ENCODE data around the gene EXOC3L4. TPM values are rescaled to one million over a fixed set of nuclear protein-coding genes. Genes with fewer than 3 reads are reported as not detected.

The EXOC3L4 gene
- polyA plus RNA-seq, 2 of the 4 experiments (the other 2 are of a cell fraction): 1.5 to 4.3 TPM

DNA sequence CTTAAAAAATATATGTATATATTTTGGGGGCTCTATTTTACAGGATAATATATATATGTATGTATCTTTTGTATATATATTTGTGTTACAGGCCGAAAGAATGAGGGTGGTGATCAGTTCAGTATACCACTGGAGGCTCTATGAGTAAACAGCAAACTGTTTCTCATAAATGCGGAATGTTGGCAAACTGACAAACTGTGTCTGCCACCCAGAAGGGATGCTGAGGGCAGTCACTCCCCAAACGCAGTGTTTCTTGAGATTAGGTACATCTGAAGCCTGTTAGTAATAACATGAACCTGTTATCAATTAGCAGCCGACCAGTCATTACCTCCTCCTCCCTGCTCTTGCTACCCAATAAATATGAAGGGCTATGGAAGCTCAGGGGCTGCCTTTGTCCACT lies 49.6 kb downstream of the EXOC3L4 start:
- 2% methylated on average over 4 of the region's 4 CpGs for WGBS (ENCODE audit: missing lambda C conversion rate)
- FAIRE-seq: peak; percentile 54
- peaks cover 45% of the 10 kb centered on the region for H3K4me1 ChIP-seq
- H3K27ac ChIP-seq: peak overlapping the region; percentile 77 to 81
- no peak overlapping the region for H3K4me3 ChIP-seq
- H3K4me2 ChIP-seq: peak overlapping the region; percentile 77
- peak in 1 of 2 experiments; percentile 3; a peak in 1 of 6 replicates for ATAC-seq
- ChIA-PET POLR2A (no interaction called here), CTCF (interaction anchor here (0.8 to 24.1 kb wide), 5 partner anchors 9 to 148 kb away, joined by 4 to 544 read pairs (median 62); partner anchors contain the start of gene TNFAIP2)
- H3K9me3 ChIP-seq: no peaks in the 10 kb centered on the region
- peak in 1 of 2 experiments; percentile 76 for DNase-seq (ENCODE audit: low read depth in 1 of 2, low spot score in 1 of 2)
- TF ChIP-seq JUN (IDR thresholded peaks at IDR 0.05): no peak
- TF ChIP-seq, protein P1, sequence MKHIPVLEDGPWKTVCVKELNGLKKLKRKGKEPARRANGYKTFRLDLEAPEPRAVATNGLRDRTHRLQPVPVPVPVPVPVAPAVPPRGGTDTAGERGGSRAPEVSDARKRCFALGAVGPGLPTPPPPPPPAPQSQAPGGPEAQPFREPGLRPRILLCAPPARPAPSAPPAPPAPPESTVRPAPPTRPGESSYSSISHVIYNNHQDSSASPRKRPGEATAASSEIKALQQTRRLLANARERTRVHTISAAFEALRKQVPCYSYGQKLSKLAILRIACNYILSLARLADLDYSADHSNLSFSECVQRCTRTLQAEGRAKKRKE (CRISPR knock-in tag; IDR thresholded peaks at IDR 0.05; ENCODE audit: low read depth): no peak
- 0 out of 5 replicates have a peak, but pooled peaks of 1 of the 2 experiments have one; percentile 10 for TF ChIP-seq RAD21 (conservative IDR thresholded peaks at IDR 0.05 in 1 of 2, IDR thresholded peaks at IDR 0.05 in 1 of 2)
- TF ChIP-seq, protein P2, sequence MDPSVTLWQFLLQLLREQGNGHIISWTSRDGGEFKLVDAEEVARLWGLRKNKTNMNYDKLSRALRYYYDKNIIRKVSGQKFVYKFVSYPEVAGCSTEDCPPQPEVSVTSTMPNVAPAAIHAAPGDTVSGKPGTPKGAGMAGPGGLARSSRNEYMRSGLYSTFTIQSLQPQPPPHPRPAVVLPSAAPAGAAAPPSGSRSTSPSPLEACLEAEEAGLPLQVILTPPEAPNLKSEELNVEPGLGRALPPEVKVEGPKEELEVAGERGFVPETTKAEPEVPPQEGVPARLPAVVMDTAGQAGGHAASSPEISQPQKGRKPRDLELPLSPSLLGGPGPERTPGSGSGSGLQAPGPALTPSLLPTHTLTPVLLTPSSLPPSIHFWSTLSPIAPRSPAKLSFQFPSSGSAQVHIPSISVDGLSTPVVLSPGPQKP (IDR thresholded peaks at IDR 0.05; ENCODE audit: low read depth, low read length): no peak
- TF ChIP-seq PHF8 (IDR thresholded peaks at IDR 0.05; ENCODE audit: borderline replicate concordance, low read depth): no peak
- TF ChIP-seq GATA3 (IDR thresholded peaks at IDR 0.05; ENCODE audit: borderline replicate concordance): 0 out of 2 replicates have a peak, but pooled peaks have one; percentile 39
- 0 out of 3 replicates have a peak, but pooled peaks have one; percentile 2 for TF ChIP-seq SMC3 (IDR thresholded peaks at IDR 0.05)

DNA sequence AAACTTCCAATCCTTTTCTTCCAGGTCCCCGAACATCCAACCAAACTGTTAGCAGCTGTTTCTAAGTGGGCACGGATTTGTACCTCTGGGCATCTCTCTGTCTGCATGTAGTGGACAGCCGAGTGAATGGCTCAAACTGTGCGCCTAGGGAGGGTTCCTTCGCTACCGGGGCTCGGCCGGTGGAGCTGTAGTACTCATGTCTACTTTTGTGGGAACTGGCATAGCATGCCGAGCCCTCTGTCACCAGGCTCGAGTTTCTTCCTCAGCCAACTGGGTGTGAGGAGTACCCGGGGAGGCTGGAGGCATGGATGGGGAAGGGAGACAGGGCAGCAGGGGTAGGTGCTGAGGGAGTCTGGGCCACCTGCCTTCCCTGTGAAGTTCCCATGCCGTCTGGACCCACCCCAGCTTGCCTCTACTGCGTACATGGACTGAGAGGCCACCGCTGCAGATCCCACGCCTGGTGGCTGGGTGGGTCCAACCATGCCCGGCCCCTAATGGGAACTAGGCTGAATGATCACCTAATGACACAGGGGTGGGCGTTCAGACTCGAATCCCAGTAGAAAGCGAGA lies 51.7 kb downstream of the EXOC3L4 start:
- ChIA-PET POLR2A (no interaction called here), CTCF (interaction anchor here (1.2 to 24.1 kb wide), 5 partner anchors 11 to 146 kb away, joined by 3 to 544 read pairs (median 18); partner anchors contain the start of gene TNFAIP2)
- Histone ChIP-seq H3K4me1 (peaks cover 41% of the 10 kb centered on the region), H3K27ac (peak overlapping the region; percentile 1 to 58; a peak in 4 of 6 replicates), H3K9me3 (no peaks in the 10 kb centered on the region), H3K4me2 (no peak overlapping the region), H3K4me3 (no peak overlapping the region)
- ATAC-seq: peak in 1 of 2 experiments; percentile 5; a peak in 1 of 6 replicates
- no peak for FAIRE-seq
- DNase-seq (ENCODE audit: low read depth in 1 of 2, low spot score in 1 of 2): no peak
- WGBS (ENCODE audit: missing lambda C conversion rate): 84% methylated on average over 18 of the region's 19 CpGs
- TF ChIP-seq RCOR1 (IDR thresholded peaks at IDR 0.05; ENCODE audit: low read depth, low read length) (no peak), RAD21 (conservative IDR thresholded peaks at IDR 0.05 in 1 of 2, IDR thresholded peaks at IDR 0.05 in 1 of 2) (no peak), HOXB13 (CRISPR knock-in tag; IDR thresholded peaks at IDR 0.05; ENCODE audit: low read depth) (no peak), HEYL (CRISPR knock-in tag; IDR thresholded peaks at IDR 0.05) (no peak), HOXA7 (CRISPR knock-in tag; IDR thresholded peaks at IDR 0.05) (no peak), TFCP2L1 (CRISPR knock-in tag; IDR thresholded peaks at IDR 0.05) (no peak), ZNF302 (CRISPR knock-in tag; IDR thresholded peaks at IDR 0.05) (no peak), ESRRA (IDR thresholded peaks at IDR 0.05; ENCODE audit: borderline replicate concordance, low read length) (no peak), FOXS1 (CRISPR knock-in tag; IDR thresholded peaks at IDR 0.05) (no peak), KDM5A (IDR thresholded peaks at IDR 0.05) (no peak), RFX5 (IDR thresholded peaks at IDR 0.05) (no peak), POLR2AphosphoS2 (conservative IDR thresholded peaks at IDR 0.05; ENCODE audit: low read length) (no peak), EHMT2 (IDR thresholded peaks at IDR 0.05; ENCODE audit: low read depth) (no peak), CHD2 (IDR thresholded peaks at IDR 0.05; ENCODE audit: low read length, partially characterized antibody) (no peak), HOXB5 (CRISPR knock-in tag; IDR thresholded peaks at IDR 0.05) (no peak), SREBF2 (IDR thresholded peaks at IDR 0.05) (no peak), ZSCAN20 (CRISPR knock-in tag; IDR thresholded peaks at IDR 0.05) (no peak)
- TF ChIP-seq, protein P3, sequence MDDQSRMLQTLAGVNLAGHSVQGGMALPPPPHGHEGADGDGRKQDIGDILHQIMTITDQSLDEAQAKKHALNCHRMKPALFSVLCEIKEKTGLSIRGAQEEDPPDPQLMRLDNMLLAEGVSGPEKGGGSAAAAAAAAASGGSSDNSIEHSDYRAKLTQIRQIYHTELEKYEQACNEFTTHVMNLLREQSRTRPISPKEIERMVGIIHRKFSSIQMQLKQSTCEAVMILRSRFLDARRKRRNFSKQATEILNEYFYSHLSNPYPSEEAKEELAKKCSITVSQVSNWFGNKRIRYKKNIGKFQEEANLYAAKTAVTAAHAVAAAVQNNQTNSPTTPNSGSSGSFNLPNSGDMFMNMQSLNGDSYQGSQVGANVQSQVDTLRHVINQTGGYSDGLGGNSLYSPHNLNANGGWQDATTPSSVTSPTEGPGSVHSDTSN (IDR thresholded peaks at IDR 0.05): no peak
- TF ChIP-seq, protein P4, sequence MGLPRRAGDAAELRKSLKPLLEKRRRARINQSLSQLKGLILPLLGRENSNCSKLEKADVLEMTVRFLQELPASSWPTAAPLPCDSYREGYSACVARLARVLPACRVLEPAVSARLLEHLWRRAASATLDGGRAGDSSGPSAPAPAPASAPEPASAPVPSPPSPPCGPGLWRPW (IDR thresholded peaks at IDR 0.05): no peak
- TF ChIP-seq, protein P5, sequence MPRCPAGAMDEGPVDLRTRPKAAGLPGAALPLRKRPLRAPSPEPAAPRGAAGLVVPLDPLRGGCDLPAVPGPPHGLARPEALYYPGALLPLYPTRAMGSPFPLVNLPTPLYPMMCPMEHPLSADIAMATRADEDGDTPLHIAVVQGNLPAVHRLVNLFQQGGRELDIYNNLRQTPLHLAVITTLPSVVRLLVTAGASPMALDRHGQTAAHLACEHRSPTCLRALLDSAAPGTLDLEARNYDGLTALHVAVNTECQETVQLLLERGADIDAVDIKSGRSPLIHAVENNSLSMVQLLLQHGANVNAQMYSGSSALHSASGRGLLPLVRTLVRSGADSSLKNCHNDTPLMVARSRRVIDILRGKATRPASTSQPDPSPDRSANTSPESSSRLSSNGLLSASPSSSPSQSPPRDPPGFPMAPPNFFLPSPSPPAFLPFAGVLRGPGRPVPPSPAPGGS (IDR thresholded peaks at IDR 0.05): no peak
